H1 (cell line): Measurements from ENCODE around the gene ABCC10. TPM values are rescaled to one million over a fixed set of nuclear protein-coding genes. Genes with fewer than 3 reads are reported as not detected.

ENCODE experiments used
- CHD1 ChIP-seq: IDR thresholded peaks from 2 replicates; pipeline ENCODE4 v1.6.1; 2012; ENCODE audit warnings: low read depth, low read length, improper control_type of control experiment
- KDM4A ChIP-seq: IDR thresholded peaks from one replicate; pipeline ENCODE4 v1.7.1; 2012; ENCODE audit warnings: low read depth, mild to moderate bottlenecking, moderate library complexity, low read length, inconsistent platforms; ENCODE audit not compliant: severe bottlenecking
- NRF1 ChIP-seq: IDR thresholded peaks from 2 replicates; pipeline ENCODE4 v1.6.1; 2011; ENCODE audit warnings: mild to moderate bottlenecking, low read depth, low read length, improper control_type of control experiment
- SIN3A ChIP-seq, 2 experiments: IDR thresholded peaks in 1 of 2; conservative IDR thresholded peaks in 1 of 2; 2 replicates each; pipeline ENCODE4 v1.6.1; 2011 to 2012; ENCODE audit warnings: low read length in 2 of 2, improper control_type of control experiment in 1 of 2, low read depth in 1 of 2, mild to moderate bottlenecking in 1 of 2
- TCF12 ChIP-seq: IDR thresholded peaks from 2 replicates; pipeline ENCODE4 v1.6.1; 2011; ENCODE audit warnings: low read depth, mild to moderate bottlenecking, low read length
- polyA plus RNA-seq, 7 experiments: library from polyadenylated mRNA; depleted of rRNA in 3 of 7; stranded (reverse) in 5 of 7; unstranded in 2 of 7; fragments of >200 nt in 5 of 7; fragments of 200-250 nt in 2 of 7; gene quantifications; 1 replicate in 5 of 7; 2 replicates in 1 of 7; 4 replicates in 1 of 7; pipeline versions ENCODE4 v1.2.1 to v1.2.3, GENCODE V29; 2011 to 2013; ENCODE audit warnings: missing spikeins in 2 of 7, mixed read lengths in 2 of 7
- total RNA-seq: library from RNA; stranded (reverse); fragmentation: NEBNext Ultra II Directional; extraction: Animal tissue kit (Norgen Biotek cat#: 25700); gene quantifications from 2 replicates; pipeline ENCODE4 v1.2.1, GENCODE V29; 2021
- TF ChIP-seq, protein P1 (sequence below): fragments of 300-600 bp; sonication (generic); IDR thresholded peaks from 2 replicates; pipeline ENCODE4 v1.7.1; 2012; ENCODE audit warnings: low read length, moderate library complexity, mild to moderate bottlenecking, inconsistent platforms; ENCODE audit not compliant: insufficient replicate concordance
- TF ChIP-seq, protein P2 (sequence below): IDR thresholded peaks from 2 replicates; pipeline ENCODE4 v1.6.1; 2012; ENCODE audit warnings: inconsistent platforms

The ABCC10 gene
- total and polyA plus RNA-seq, 2 of the 8 experiments (the other 6 are each of a cell fraction or from before 2014, with no cell fraction given), result 15.5 to 24.6 TPM

DNA sequence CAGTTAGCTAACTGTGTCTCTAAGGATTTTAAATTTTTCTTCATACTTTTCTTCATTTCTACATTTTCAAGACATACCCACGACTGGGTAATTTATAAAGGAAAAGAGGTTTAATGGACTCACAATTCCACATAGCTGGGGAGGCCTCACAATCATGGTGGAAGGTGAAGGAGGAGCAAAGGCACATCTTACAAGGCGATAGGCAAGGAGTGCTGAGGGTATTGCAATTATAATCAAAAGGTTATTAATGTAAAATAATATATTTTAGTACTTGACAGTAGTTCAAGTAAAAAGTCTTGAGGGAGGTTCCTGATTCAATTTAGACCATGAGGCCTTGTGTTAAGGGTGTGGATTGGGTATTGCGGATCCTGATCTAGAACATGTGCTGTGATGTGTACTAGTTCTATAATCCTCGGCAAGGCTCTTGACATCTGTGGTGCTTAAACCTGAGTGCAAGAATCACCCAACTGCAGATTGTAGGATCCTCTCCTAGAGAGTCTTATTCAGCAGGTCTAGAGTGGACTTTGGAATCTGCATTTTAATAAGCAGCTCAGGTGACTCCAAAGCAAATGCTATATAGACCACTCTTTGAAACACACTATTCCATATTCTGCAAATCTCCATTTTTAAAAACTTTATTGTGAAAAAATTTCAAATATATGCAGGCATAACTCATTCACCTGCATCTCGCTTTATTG, 7.2 kb upstream of the ABCC10 start (continued):
- TF ChIP-seq, protein P1, sequence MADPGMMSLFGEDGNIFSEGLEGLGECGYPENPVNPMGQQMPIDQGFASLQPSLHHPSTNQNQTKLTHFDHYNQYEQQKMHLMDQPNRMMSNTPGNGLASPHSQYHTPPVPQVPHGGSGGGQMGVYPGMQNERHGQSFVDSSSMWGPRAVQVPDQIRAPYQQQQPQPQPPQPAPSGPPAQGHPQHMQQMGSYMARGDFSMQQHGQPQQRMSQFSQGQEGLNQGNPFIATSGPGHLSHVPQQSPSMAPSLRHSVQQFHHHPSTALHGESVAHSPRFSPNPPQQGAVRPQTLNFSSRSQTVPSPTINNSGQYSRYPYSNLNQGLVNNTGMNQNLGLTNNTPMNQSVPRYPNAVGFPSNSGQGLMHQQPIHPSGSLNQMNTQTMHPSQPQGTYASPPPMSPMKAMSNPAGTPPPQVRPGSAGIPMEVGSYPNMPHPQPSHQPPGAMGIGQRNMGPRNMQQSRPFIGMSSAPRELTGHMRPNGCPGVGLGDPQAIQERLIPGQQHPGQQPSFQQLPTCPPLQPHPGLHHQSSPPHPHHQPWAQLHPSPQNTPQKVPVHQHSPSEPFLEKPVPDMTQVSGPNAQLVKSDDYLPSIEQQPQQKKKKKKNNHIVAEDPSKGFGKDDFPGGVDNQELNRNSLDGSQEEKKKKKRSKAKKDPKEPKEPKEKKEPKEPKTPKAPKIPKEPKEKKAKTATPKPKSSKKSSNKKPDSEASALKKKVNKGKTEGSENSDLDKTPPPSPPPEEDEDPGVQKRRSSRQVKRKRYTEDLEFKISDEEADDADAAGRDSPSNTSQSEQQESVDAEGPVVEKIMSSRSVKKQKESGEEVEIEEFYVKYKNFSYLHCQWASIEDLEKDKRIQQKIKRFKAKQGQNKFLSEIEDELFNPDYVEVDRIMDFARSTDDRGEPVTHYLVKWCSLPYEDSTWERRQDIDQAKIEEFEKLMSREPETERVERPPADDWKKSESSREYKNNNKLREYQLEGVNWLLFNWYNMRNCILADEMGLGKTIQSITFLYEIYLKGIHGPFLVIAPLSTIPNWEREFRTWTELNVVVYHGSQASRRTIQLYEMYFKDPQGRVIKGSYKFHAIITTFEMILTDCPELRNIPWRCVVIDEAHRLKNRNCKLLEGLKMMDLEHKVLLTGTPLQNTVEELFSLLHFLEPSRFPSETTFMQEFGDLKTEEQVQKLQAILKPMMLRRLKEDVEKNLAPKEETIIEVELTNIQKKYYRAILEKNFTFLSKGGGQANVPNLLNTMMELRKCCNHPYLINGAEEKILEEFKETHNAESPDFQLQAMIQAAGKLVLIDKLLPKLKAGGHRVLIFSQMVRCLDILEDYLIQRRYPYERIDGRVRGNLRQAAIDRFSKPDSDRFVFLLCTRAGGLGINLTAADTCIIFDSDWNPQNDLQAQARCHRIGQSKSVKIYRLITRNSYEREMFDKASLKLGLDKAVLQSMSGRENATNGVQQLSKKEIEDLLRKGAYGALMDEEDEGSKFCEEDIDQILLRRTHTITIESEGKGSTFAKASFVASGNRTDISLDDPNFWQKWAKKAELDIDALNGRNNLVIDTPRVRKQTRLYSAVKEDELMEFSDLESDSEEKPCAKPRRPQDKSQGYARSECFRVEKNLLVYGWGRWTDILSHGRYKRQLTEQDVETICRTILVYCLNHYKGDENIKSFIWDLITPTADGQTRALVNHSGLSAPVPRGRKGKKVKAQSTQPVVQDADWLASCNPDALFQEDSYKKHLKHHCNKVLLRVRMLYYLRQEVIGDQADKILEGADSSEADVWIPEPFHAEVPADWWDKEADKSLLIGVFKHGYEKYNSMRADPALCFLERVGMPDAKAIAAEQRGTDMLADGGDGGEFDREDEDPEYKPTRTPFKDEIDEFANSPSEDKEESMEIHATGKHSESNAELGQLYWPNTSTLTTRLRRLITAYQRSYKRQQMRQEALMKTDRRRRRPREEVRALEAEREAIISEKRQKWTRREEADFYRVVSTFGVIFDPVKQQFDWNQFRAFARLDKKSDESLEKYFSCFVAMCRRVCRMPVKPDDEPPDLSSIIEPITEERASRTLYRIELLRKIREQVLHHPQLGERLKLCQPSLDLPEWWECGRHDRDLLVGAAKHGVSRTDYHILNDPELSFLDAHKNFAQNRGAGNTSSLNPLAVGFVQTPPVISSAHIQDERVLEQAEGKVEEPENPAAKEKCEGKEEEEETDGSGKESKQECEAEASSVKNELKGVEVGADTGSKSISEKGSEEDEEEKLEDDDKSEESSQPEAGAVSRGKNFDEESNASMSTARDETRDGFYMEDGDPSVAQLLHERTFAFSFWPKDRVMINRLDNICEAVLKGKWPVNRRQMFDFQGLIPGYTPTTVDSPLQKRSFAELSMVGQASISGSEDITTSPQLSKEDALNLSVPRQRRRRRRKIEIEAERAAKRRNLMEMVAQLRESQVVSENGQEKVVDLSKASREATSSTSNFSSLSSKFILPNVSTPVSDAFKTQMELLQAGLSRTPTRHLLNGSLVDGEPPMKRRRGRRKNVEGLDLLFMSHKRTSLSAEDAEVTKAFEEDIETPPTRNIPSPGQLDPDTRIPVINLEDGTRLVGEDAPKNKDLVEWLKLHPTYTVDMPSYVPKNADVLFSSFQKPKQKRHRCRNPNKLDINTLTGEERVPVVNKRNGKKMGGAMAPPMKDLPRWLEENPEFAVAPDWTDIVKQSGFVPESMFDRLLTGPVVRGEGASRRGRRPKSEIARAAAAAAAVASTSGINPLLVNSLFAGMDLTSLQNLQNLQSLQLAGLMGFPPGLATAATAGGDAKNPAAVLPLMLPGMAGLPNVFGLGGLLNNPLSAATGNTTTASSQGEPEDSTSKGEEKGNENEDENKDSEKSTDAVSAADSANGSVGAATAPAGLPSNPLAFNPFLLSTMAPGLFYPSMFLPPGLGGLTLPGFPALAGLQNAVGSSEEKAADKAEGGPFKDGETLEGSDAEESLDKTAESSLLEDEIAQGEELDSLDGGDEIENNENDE, result no peak
- TF ChIP-seq NRF1 (no peak), CHD1 (no peak), KDM4A (no peak), TCF12 (no peak), SIN3A (conservative IDR thresholded peaks at IDR 0.05 in 1 of 2, IDR thresholded peaks at IDR 0.05 in 1 of 2; ENCODE audit: low read depth in 1 of 2, low read length in 2 of 2) (no peak)
- TF ChIP-seq, protein P2, sequence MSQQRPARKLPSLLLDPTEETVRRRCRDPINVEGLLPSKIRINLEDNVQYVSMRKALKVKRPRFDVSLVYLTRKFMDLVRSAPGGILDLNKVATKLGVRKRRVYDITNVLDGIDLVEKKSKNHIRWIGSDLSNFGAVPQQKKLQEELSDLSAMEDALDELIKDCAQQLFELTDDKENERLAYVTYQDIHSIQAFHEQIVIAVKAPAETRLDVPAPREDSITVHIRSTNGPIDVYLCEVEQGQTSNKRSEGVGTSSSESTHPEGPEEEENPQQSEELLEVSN, result no peak
